WTC11 (cell line): ENCODE measurements around the gene SCYGR8. TPM values are rescaled to one million over a fixed set of nuclear protein-coding genes. Genes with fewer than 3 reads are reported as not detected.

ENCODE experiments used
- ATAC-seq: fragments of 200-7000 bp; cut with Tn5 transposase; 2 replicates; pipeline ENCODE4 v1.10.0; 2021; ENCODE audit warnings: mild to moderate bottlenecking, moderate library complexity
- CTCF ChIA-PET: fragments of 300-600 bp; sonication (Branson Sonifier 250); formaldehyde crosslinking; loops from one replicate; lab custom pipeline; 2021; ENCODE audit warnings: antibody characterized with exemption; lab: Charles Lee
- POLR2A ChIA-PET: fragments of 350-600 bp; sonication (Branson Sonifier 250); formaldehyde crosslinking; loops from one replicate; lab custom pipeline; 2021; ENCODE audit warnings: antibody characterized with exemption; lab: Charles Lee
- DNase-seq: peaks from one replicate; pipeline ENCODE4 v3.0.0; 2021; ENCODE audit warnings: low spot score
- H3K27ac Mint-ChIP-seq: 2 replicates; pipeline ENCODE4 v1.8.0; 2021; ENCODE audit warnings: mixed read lengths
- H3K27me3 Mint-ChIP-seq: 2 replicates; pipeline ENCODE4 v1.8.0; 2021; ENCODE audit warnings: low read depth, mild to moderate bottlenecking, moderate library complexity, mixed read lengths
- H3K36me3 Mint-ChIP-seq: 2 replicates; pipeline ENCODE4 v1.8.0; 2021; ENCODE audit warnings: mixed read lengths
- H3K4me1 Mint-ChIP-seq: 2 replicates; pipeline ENCODE4 v1.8.0; 2022; ENCODE audit warnings: mixed read lengths
- H3K4me3 Mint-ChIP-seq: 2 replicates; pipeline ENCODE4 v1.8.0; 2021; ENCODE audit warnings: mild to moderate bottlenecking, moderate library complexity, mixed read lengths
- H3K9me3 Mint-ChIP-seq: 2 replicates; pipeline ENCODE4 v1.8.0; 2021; ENCODE audit warnings: mixed read lengths
- ATF1 ChIP-seq: sonication (generic); formaldehyde crosslinking; IDR thresholded peaks from 2 replicates; pipeline ENCODE4 v1.8.1; 2023; ENCODE audit warnings: mild to moderate bottlenecking, moderate library complexity, missing genetic modification reagents
- CREB1 ChIP-seq: sonication (generic); formaldehyde crosslinking; IDR thresholded peaks from 2 replicates; pipeline ENCODE4 v1.8.0; 2023; ENCODE audit warnings: mild to moderate bottlenecking, missing genetic modification reagents
- JAZF1 ChIP-seq: fragments of 250-450 bp; sonication (Bioruptor Pico); IDR thresholded peaks from 2 replicates; pipeline ENCODE4 v1.9.0; 2021; ENCODE audit warnings: moderate library complexity, mild to moderate bottlenecking, inconsistent platforms
- MXD4 ChIP-seq: fragments of 250-450 bp; sonication (Bioruptor Pico); IDR thresholded peaks from 2 replicates; pipeline ENCODE4 v1.8.0; 2021; ENCODE audit warnings: mild to moderate bottlenecking, moderate library complexity, borderline replicate concordance
- NFYB ChIP-seq: sonication (generic); formaldehyde crosslinking; conservative IDR thresholded peaks from 2 replicates; pipeline ENCODE4 v1.8.0; 2022; ENCODE audit warnings: low read depth, missing genetic modification reagents
- OVOL2 ChIP-seq: fragments of 250-450 bp; sonication (Bioruptor Pico); IDR thresholded peaks from 2 replicates; pipeline ENCODE4 v1.9.0; 2021; ENCODE audit warnings: mild to moderate bottlenecking, borderline replicate concordance
- RORB ChIP-seq: fragments of 250-450 bp; sonication (Bioruptor Pico); IDR thresholded peaks from 2 replicates; pipeline ENCODE4 v1.9.0; 2021; ENCODE audit warnings: mild to moderate bottlenecking
- ZNF138 ChIP-seq: sonication (generic); formaldehyde crosslinking; conservative IDR thresholded peaks from 2 replicates; pipeline ENCODE4 v1.8.1; 2022; ENCODE audit warnings: mild to moderate bottlenecking, moderate library complexity, missing genetic modification reagents
- total RNA-seq: library from RNA; stranded (reverse); gene quantifications from 3 replicates; pipeline ENCODE4 v1.2.3, GENCODE V29; 2021
- TF ChIP-seq, protein P1 (sequence below): fragments of 250-450 bp; sonication (Bioruptor Pico); IDR thresholded peaks from 2 replicates; pipeline ENCODE4 v1.9.0; 2021; ENCODE audit warnings: mild to moderate bottlenecking
- TF ChIP-seq, protein P2 (sequence below): sonication (generic); formaldehyde crosslinking; conservative IDR thresholded peaks from 2 replicates; pipeline ENCODE4 v1.8.1; 2023; ENCODE audit warnings: mild to moderate bottlenecking, low read depth, missing genetic modification reagents, moderate library complexity
- TF ChIP-seq, protein P3 (sequence below): fragments of 200-600 bp; IDR thresholded peaks from 2 replicates; pipeline ENCODE4 v1.8.0; 2022; ENCODE audit warnings: antibody characterized with exemption
- TF ChIP-seq, protein P4 (sequence below): sonication (generic); formaldehyde crosslinking; IDR thresholded peaks from 2 replicates; pipeline ENCODE4 v1.8.1; 2023; ENCODE audit warnings: mild to moderate bottlenecking, missing genetic modification reagents
- TF ChIP-seq, protein P5 (sequence below): sonication (generic); formaldehyde crosslinking; IDR thresholded peaks from 2 replicates; pipeline ENCODE4 v1.8.0; 2022; ENCODE audit warnings: mild to moderate bottlenecking, missing genetic modification reagents
- TF ChIP-seq, protein P6 (sequence below): fragments of 250-450 bp; sonication (Bioruptor Pico); IDR thresholded peaks from 2 replicates; pipeline ENCODE4 v1.9.0; 2021; ENCODE audit warnings: moderate library complexity, mild to moderate bottlenecking, inconsistent platforms, borderline replicate concordance
- TF ChIP-seq, protein P7 (sequence below): sonication (generic); formaldehyde crosslinking; IDR thresholded peaks from 2 replicates; pipeline ENCODE4 v1.8.1; 2023; ENCODE audit warnings: mild to moderate bottlenecking, missing genetic modification reagents, moderate library complexity
- TF ChIP-seq, protein P8 (sequence below): fragments of 250-450 bp; sonication (Bioruptor Pico); IDR thresholded peaks from 2 replicates; pipeline ENCODE4 v2.1.2; 2022; ENCODE audit warnings: mild to moderate bottlenecking, moderate library complexity

Gene SCYGR8
- total RNA-seq, 1 experiment from 2014 or later = not detected

DNA sequence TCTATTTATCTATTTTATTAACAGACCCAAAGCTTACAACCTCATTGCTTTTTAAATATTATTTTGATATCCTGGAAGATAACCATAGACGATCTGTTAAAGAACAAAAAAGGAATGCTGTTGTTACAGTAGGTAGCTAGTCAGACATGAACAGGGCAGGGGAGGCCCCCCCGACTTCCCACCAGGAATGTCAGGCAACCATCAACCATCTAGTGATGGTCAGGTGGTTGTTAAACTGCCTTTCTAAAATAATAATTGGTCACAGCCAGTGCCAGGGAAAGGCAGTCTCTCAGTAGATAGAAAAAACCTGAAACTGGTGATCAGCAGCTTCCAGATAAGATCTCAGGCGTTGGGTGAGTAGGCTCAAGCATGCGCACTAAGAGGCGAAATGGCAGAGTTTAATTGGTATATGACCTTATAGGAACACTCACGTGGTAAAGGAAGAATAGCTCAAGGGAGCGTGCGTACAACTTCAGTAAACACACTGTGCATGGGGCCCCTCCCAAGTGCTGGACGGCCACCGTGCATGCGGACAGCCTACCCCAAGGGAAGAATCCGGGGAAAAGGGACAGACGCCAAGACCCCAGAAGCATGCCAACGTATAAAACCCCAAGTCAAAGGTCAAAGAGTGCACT is 35.4 kb downstream of the SCYGR8 start:
- Mint-ChIP-seq H3K27me3 (no peaks in the 10 kb centered on the region), H3K27ac (no peak overlapping the region), H3K9me3 (no peaks in the 10 kb centered on the region), H3K4me3 (no peak overlapping the region), H3K4me1 (no peaks in the 10 kb centered on the region), H3K36me3 (no peaks in the 10 kb centered on the region)
- ChIA-PET CTCF (interaction anchor here (1.5 kb wide), 1 partner anchor 80 kb away, joined by 3 read pairs; no protein-coding TSS in a partner anchor), POLR2A (no interaction called here)
- TF ChIP-seq ZNF138 = no peak
- TF ChIP-seq, protein P1, sequence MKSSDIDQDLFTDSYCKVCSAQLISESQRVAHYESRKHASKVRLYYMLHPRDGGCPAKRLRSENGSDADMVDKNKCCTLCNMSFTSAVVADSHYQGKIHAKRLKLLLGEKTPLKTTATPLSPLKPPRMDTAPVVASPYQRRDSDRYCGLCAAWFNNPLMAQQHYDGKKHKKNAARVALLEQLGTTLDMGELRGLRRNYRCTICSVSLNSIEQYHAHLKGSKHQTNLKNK = no peak
- no peak for DNase-seq
- ATAC-seq = no peak

DNA sequence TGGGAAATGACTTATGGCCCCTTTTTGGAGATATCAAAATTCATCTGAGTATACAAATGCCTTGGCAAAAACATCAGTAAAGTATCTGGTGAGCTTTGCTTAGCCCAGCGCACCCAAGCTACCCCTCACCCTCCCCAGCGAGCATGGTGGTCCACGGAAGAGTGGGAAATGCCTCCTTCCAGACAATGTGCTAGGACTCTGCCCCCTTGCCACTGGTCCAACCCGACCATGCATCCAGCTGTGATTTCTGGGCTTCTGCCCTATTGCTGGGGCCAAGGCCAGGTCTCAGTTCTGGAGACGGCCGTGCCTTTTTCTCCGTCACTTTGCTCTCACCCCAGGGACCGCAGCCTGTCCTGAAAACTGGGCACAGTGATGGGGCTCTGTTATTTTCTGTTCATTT is 36.1 kb downstream of the SCYGR8 start:
- H3K4me1 Mint-ChIP-seq = no peaks in the 10 kb centered on the region

DNA sequence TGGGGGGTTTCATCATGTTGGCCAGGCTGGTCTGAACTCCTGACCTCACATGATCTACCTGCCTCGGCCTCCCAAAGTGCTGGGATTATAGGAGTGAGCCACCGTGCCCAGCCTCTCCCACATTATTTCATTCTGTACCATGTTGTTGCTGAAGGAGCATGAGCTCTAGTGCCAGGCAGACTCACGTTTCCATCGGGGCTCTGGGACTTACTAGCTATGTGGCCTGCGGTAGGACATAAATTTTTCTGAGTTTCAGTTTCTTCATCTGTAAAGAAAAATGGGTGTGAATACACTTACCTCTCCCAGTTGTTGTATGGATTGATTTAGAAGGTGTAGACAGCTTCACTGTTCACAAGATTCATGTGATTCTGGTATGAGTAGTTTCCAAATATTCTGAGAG is 37.1 kb downstream of the SCYGR8 start:
- no peak overlapping the region for H3K27ac Mint-ChIP-seq
- no peak for TF ChIP-seq NFYB (CRISPR knock-in tag)
- TF ChIP-seq, protein P2, sequence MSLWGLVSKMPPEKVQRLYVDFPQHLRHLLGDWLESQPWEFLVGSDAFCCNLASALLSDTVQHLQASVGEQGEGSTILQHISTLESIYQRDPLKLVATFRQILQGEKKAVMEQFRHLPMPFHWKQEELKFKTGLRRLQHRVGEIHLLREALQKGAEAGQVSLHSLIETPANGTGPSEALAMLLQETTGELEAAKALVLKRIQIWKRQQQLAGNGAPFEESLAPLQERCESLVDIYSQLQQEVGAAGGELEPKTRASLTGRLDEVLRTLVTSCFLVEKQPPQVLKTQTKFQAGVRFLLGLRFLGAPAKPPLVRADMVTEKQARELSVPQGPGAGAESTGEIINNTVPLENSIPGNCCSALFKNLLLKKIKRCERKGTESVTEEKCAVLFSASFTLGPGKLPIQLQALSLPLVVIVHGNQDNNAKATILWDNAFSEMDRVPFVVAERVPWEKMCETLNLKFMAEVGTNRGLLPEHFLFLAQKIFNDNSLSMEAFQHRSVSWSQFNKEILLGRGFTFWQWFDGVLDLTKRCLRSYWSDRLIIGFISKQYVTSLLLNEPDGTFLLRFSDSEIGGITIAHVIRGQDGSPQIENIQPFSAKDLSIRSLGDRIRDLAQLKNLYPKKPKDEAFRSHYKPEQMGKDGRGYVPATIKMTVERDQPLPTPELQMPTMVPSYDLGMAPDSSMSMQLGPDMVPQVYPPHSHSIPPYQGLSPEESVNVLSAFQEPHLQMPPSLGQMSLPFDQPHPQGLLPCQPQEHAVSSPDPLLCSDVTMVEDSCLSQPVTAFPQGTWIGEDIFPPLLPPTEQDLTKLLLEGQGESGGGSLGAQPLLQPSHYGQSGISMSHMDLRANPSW (CRISPR knock-in tag) = no peak
- TF ChIP-seq, protein P3, sequence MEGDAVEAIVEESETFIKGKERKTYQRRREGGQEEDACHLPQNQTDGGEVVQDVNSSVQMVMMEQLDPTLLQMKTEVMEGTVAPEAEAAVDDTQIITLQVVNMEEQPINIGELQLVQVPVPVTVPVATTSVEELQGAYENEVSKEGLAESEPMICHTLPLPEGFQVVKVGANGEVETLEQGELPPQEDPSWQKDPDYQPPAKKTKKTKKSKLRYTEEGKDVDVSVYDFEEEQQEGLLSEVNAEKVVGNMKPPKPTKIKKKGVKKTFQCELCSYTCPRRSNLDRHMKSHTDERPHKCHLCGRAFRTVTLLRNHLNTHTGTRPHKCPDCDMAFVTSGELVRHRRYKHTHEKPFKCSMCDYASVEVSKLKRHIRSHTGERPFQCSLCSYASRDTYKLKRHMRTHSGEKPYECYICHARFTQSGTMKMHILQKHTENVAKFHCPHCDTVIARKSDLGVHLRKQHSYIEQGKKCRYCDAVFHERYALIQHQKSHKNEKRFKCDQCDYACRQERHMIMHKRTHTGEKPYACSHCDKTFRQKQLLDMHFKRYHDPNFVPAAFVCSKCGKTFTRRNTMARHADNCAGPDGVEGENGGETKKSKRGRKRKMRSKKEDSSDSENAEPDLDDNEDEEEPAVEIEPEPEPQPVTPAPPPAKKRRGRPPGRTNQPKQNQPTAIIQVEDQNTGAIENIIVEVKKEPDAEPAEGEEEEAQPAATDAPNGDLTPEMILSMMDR = no peak
- TF ChIP-seq, protein P4, sequence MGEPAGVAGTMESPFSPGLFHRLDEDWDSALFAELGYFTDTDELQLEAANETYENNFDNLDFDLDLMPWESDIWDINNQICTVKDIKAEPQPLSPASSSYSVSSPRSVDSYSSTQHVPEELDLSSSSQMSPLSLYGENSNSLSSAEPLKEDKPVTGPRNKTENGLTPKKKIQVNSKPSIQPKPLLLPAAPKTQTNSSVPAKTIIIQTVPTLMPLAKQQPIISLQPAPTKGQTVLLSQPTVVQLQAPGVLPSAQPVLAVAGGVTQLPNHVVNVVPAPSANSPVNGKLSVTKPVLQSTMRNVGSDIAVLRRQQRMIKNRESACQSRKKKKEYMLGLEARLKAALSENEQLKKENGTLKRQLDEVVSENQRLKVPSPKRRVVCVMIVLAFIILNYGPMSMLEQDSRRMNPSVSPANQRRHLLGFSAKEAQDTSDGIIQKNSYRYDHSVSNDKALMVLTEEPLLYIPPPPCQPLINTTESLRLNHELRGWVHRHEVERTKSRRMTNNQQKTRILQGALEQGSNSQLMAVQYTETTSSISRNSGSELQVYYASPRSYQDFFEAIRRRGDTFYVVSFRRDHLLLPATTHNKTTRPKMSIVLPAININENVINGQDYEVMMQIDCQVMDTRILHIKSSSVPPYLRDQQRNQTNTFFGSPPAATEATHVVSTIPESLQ = no peak
- TF ChIP-seq, protein P5, sequence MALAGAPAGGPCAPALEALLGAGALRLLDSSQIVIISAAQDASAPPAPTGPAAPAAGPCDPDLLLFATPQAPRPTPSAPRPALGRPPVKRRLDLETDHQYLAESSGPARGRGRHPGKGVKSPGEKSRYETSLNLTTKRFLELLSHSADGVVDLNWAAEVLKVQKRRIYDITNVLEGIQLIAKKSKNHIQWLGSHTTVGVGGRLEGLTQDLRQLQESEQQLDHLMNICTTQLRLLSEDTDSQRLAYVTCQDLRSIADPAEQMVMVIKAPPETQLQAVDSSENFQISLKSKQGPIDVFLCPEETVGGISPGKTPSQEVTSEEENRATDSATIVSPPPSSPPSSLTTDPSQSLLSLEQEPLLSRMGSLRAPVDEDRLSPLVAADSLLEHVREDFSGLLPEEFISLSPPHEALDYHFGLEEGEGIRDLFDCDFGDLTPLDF (CRISPR knock-in tag) = no peak
- TF ChIP-seq MXD4 (CRISPR knock-in tag) = no peak
- no peak for TF ChIP-seq CREB1 (CRISPR knock-in tag)
- TF ChIP-seq, protein P6, sequence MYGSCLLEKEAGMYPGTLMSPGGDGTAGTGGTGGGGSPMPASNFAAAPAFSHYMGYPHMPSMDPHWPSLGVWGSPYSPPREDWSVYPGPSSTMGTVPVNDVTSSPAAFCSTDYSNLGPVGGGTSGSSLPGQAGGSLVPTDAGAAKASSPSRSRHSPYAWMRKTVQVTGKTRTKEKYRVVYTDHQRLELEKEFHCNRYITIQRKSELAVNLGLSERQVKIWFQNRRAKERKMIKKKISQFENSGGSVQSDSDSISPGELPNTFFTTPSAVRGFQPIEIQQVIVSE (CRISPR knock-in tag) = no peak
- no peak for TF ChIP-seq ATF1 (CRISPR knock-in tag)
- TF ChIP-seq RORB = no peak
- TF ChIP-seq, all 79 proteins: peak for 0
- H3K36me3 Mint-ChIP-seq = no peaks in the 10 kb centered on the region
- ATAC-seq (no peak), DNase-seq (no peak)
- H3K27me3 Mint-ChIP-seq = no peaks in the 10 kb centered on the region
- H3K4me3 Mint-ChIP-seq = no peak overlapping the region
- H3K9me3 Mint-ChIP-seq = peaks cover 2% of the 10 kb centered on the region; the same call in 1 of the 2 replicates
- ChIA-PET CTCF (interaction anchor here (2.1 kb wide), 1 partner anchor 9 kb away, joined by 16 read pairs; no protein-coding TSS in a partner anchor), POLR2A (interaction anchor here (0.7 kb wide), 1 partner anchor 251 kb away, joined by 3 read pairs; no protein-coding TSS in a partner anchor)
- H3K4me1 Mint-ChIP-seq = no peaks in the 10 kb centered on the region

More for the DNA sequence above, 36.1 kb downstream of the SCYGR8 start:
- H3K27ac Mint-ChIP-seq = no peak overlapping the region
- no peak for DNase-seq
- no peak overlapping the region for H3K4me3 Mint-ChIP-seq
- POLR2A ChIA-PET = no interaction called here
- H3K27me3 Mint-ChIP-seq = no peaks in the 10 kb centered on the region
- CTCF ChIA-PET = no interaction called here
- H3K9me3 Mint-ChIP-seq = no peaks in the 10 kb centered on the region
- TF ChIP-seq, protein P5 (CRISPR knock-in tag) = no peak
- TF ChIP-seq, protein P7, sequence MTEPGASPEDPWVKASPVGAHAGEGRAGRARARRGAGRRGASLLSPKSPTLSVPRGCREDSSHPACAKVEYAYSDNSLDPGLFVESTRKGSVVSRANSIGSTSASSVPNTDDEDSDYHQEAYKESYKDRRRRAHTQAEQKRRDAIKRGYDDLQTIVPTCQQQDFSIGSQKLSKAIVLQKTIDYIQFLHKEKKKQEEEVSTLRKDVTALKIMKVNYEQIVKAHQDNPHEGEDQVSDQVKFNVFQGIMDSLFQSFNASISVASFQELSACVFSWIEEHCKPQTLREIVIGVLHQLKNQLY (CRISPR knock-in tag) = no peak
- TF ChIP-seq OVOL2 (CRISPR knock-in tag) (no peak), JAZF1 (CRISPR knock-in tag) (no peak)
- TF ChIP-seq, protein P8, sequence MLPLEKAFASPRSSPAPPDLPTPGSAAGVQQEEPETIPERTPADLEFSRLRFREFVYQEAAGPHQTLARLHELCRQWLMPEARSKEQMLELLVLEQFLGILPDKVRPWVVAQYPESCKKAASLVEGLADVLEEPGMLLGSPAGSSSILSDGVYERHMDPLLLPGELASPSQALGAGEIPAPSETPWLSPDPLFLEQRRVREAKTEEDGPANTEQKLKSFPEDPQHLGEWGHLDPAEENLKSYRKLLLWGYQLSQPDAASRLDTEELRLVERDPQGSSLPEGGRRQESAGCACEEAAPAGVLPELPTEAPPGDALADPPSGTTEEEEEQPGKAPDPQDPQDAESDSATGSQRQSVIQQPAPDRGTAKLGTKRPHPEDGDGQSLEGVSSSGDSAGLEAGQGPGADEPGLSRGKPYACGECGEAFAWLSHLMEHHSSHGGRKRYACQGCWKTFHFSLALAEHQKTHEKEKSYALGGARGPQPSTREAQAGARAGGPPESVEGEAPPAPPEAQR (CRISPR knock-in tag) = no peak
- no peaks in the 10 kb centered on the region for H3K36me3 Mint-ChIP-seq
- ATAC-seq = no peak
